Esophagus squamous epithelium (tissue), 4 donors: Measurements from ENCODE around the gene RTN4R.

Source experiments
- POLR2A ChIP-seq, 4 donors: fragments of 450-650 bp; IDR thresholded peaks; one replicate each; pipeline ENCODE4 v1.6.1; 2017; ENCODE audit warnings: antibody characterized with exemption in 4 of 4, mild to moderate bottlenecking in 4 of 4, moderate library complexity in 3 of 4
- TF ChIP-seq, protein P1 (sequence below), 6 experiments: fragments of 450-650 bp in 4 of 6; fragments of 200-600 bp in 2 of 6; sonication (generic) in 2 of 6; IDR thresholded peaks; one replicate each; pipeline ENCODE4 v1.5.1; 2016 to 2019; ENCODE audit warnings: antibody characterized with exemption in 6 of 6, mild to moderate bottlenecking in 4 of 6, moderate library complexity in 4 of 6

GRCh38 chr22:20197407-20198030, 70.6 kb downstream of the RTN4R start:
- no peak for TF ChIP-seq POLR2A (IDR thresholded peaks at IDR 0.05)
- TF ChIP-seq, protein P1, sequence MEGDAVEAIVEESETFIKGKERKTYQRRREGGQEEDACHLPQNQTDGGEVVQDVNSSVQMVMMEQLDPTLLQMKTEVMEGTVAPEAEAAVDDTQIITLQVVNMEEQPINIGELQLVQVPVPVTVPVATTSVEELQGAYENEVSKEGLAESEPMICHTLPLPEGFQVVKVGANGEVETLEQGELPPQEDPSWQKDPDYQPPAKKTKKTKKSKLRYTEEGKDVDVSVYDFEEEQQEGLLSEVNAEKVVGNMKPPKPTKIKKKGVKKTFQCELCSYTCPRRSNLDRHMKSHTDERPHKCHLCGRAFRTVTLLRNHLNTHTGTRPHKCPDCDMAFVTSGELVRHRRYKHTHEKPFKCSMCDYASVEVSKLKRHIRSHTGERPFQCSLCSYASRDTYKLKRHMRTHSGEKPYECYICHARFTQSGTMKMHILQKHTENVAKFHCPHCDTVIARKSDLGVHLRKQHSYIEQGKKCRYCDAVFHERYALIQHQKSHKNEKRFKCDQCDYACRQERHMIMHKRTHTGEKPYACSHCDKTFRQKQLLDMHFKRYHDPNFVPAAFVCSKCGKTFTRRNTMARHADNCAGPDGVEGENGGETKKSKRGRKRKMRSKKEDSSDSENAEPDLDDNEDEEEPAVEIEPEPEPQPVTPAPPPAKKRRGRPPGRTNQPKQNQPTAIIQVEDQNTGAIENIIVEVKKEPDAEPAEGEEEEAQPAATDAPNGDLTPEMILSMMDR (IDR thresholded peaks at IDR 0.05): no peak
